MCF 10A (cell line): Measurements from ENCODE around the gene GDPGP1. TPM values are rescaled to one million over a fixed set of nuclear protein-coding genes. Genes with fewer than 3 reads are reported as not detected.

Experiments
- BruUV-seq: library from RNA; stranded (reverse); fragments of 400-500 nt; replicated peaks from 2 replicates; lab custom pipeline; 2021; lab: Mats Ljungman, UMichigan
- CTCF ChIA-PET: fragments of 300-600 bp; sonication (Branson Sonifier 250); formaldehyde crosslinking; extraction: SDS; loops from one replicate; lab custom pipeline; 2021; ENCODE audit warnings: antibody characterized with exemption, inconsistent platforms; lab: Yijun Ruan, JAX
- POLR2A ChIA-PET: fragments of 300-600, 350-650 bp; sonication (Branson Sonifier 250); formaldehyde crosslinking; extraction: SDS; loops from one replicate; lab custom pipeline; 2020; ENCODE audit warnings: antibody characterized with exemption, inconsistent platforms; lab: Yijun Ruan, JAX
- DNase-seq: peaks from one replicate; pipeline ENCODE4 v3.0.0-alpha.2; 2018; ENCODE audit not compliant: unreplicated experiment
- H3K27ac Mint-ChIP-seq: one replicate; pipeline ENCODE4 v1.8.0; 2022; ENCODE audit warnings: mild to moderate bottlenecking, low read depth, mixed read lengths; ENCODE audit not compliant: unreplicated experiment
- H3K27me3 Mint-ChIP-seq: one replicate; pipeline ENCODE4 v1.8.0; 2022; ENCODE audit warnings: mixed read lengths; ENCODE audit not compliant: insufficient read depth, unreplicated experiment
- H3K36me3 Mint-ChIP-seq: one replicate; pipeline ENCODE4 v1.8.0; 2022; ENCODE audit warnings: mild to moderate bottlenecking, moderate library complexity, mixed read lengths; ENCODE audit not compliant: insufficient read depth, unreplicated experiment
- H3K4me1 Mint-ChIP-seq: one replicate; pipeline ENCODE4 v1.8.0; 2022; ENCODE audit warnings: mixed read lengths; ENCODE audit not compliant: insufficient read depth, unreplicated experiment
- H3K4me3 Mint-ChIP-seq: one replicate; pipeline ENCODE4 v1.8.0; 2022; ENCODE audit warnings: mild to moderate bottlenecking, moderate library complexity, mixed read lengths; ENCODE audit not compliant: unreplicated experiment
- H3K9me3 Mint-ChIP-seq: one replicate; pipeline ENCODE4 v1.8.0; 2022; ENCODE audit warnings: mixed read lengths; ENCODE audit not compliant: unreplicated experiment
- intact Hi-C: fragments of 100-400 bp; cut with micrococcal nuclease; formaldehyde crosslinking; loops from 2 replicates; pipeline ENCODE4 v1.14.1; 2022
- total RNA-seq: library from RNA; stranded (reverse); gene quantifications from 2 replicates; pipeline ENCODE4 v1.2.3, GENCODE V29; 2022
- TF ChIP-seq, protein P1 (sequence below): fragments of 200-600 bp; IDR thresholded peaks from one replicate; pipeline ENCODE4 v1.8.0; 2022; ENCODE audit warnings: antibody characterized with exemption, mild to moderate bottlenecking; ENCODE audit not compliant: unreplicated experiment

Gene GDPGP1
- total RNA-seq, 1 experiment from 2014 or later = 3.4 TPM

DNA sequence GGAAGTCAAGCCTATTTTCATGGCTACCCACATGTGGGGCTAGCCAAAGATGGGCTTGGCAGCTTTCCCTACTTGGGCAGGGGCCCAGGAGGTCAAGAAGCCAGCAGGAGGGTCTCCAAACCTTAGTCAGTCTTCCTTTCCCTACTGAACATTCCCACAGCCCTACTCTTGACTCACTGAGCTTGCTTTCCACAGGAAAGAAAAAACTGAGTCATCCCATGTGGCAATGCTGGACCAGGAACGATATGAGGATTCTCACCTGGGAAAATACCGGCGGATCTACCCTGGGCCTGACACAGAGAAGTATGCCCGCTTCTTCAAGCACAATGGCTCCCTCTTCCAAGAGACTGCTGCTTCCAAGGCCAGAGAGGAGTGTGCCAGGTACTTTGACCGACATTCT is 27.8 kb downstream of the GDPGP1 start:
- H3K9me3 Mint-ChIP-seq = no peaks in the 10 kb centered on the region
- ChIA-PET POLR2A (interaction anchor here (0.6 to 3.7 kb wide), 10 partner anchors 12 to 598 kb away, joined by 3 to 33 read pairs (median 4); partner anchors contain the start of genes BLM, CIB1, GDPGP1 and TTLL13), CTCF (interaction anchor here (0.6 to 2.7 kb wide), 5 partner anchors 11 to 70 kb away, joined by 3 to 15 read pairs (median 4); partner anchors contain the start of gene TTLL13)
- H3K4me3 Mint-ChIP-seq = no peak overlapping the region
- H3K36me3 Mint-ChIP-seq = no peaks in the 10 kb centered on the region
- H3K27me3 Mint-ChIP-seq = no peaks in the 10 kb centered on the region
- TF ChIP-seq, protein P1, sequence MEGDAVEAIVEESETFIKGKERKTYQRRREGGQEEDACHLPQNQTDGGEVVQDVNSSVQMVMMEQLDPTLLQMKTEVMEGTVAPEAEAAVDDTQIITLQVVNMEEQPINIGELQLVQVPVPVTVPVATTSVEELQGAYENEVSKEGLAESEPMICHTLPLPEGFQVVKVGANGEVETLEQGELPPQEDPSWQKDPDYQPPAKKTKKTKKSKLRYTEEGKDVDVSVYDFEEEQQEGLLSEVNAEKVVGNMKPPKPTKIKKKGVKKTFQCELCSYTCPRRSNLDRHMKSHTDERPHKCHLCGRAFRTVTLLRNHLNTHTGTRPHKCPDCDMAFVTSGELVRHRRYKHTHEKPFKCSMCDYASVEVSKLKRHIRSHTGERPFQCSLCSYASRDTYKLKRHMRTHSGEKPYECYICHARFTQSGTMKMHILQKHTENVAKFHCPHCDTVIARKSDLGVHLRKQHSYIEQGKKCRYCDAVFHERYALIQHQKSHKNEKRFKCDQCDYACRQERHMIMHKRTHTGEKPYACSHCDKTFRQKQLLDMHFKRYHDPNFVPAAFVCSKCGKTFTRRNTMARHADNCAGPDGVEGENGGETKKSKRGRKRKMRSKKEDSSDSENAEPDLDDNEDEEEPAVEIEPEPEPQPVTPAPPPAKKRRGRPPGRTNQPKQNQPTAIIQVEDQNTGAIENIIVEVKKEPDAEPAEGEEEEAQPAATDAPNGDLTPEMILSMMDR = no peak
- no peak overlapping the region for H3K27ac Mint-ChIP-seq
- BruUV-seq = no TSS peak
- H3K4me1 Mint-ChIP-seq = peaks cover 15% of the 10 kb centered on the region
- peak; percentile 89 for DNase-seq
- intact Hi-C loops = no loop called here

DNA sequence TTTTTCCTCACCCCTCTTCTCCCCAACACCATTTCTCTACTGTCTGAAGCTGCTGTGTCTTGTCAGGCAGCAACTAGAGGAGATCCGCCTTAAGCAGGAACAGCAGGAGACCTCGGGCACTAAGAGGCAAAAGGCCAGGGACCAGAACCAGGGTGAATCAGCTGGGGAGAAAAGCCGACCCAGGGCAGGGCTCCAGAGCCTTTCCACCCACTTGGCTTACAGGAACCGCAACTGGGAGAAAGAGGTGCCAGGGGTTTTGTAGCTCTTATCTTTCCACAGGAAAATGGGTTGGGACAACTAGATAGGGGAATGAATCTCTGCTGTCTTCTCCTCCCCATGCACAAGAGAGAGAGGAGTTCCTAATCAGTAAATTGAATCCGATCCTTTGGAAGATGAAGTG is 28.4 kb downstream of the GDPGP1 start:
- CTCF ChIA-PET = interaction anchor here (0.6 to 2.7 kb wide), 7 partner anchors 9 to 387 kb away, joined by 3 to 15 read pairs (median 4); partner anchors contain the start of gene TTLL13
- H3K36me3 Mint-ChIP-seq = no peaks in the 10 kb centered on the region
- no peak overlapping the region for H3K4me3 Mint-ChIP-seq
- no peaks in the 10 kb centered on the region for H3K9me3 Mint-ChIP-seq
- H3K27ac Mint-ChIP-seq = no peak overlapping the region
- H3K27me3 Mint-ChIP-seq = no peaks in the 10 kb centered on the region
- TF ChIP-seq, protein P1 = no peak
- no TSS peak for BruUV-seq
- peaks cover 15% of the 10 kb centered on the region for H3K4me1 Mint-ChIP-seq
- intact Hi-C loops = no loop called here
- POLR2A ChIA-PET = interaction anchor here (0.7 to 3.7 kb wide), 7 partner anchors 11 to 417 kb away, joined by 3 to 33 read pairs (median 4); partner anchors contain the start of genes CIB1, GDPGP1 and TTLL13
- peak; percentile 32 for DNase-seq

GRCh38 chr15:90264671-90265070 is 30.7 kb downstream of the GDPGP1 start:
- CTCF ChIA-PET = interaction anchor here (0.6 kb wide), 1 partner anchor 22 kb away, joined by 5 read pairs; no protein-coding TSS in a partner anchor
- peaks cover 30% of the 10 kb centered on the region for H3K4me1 Mint-ChIP-seq
- H3K27ac Mint-ChIP-seq = peak overlapping the region; percentile 96
- no TSS peak for BruUV-seq
- peak overlapping the region; percentile 97 for H3K4me3 Mint-ChIP-seq
- peaks cover 16% of the 10 kb centered on the region for H3K36me3 Mint-ChIP-seq
- no peaks in the 10 kb centered on the region for H3K9me3 Mint-ChIP-seq
- POLR2A ChIA-PET = interaction anchor here (2.4 kb wide), 1 partner anchor 72 kb away, joined by 5 read pairs; no protein-coding TSS in a partner anchor
- peak; percentile 54 for DNase-seq
- intact Hi-C loops = loop anchor here (2.0 kb wide), 1 partner anchor 30 kb away; the partner anchor contains the start of gene GDPGP1
- TF ChIP-seq, protein P1 = no peak
- no peaks in the 10 kb centered on the region for H3K27me3 Mint-ChIP-seq

DNA sequence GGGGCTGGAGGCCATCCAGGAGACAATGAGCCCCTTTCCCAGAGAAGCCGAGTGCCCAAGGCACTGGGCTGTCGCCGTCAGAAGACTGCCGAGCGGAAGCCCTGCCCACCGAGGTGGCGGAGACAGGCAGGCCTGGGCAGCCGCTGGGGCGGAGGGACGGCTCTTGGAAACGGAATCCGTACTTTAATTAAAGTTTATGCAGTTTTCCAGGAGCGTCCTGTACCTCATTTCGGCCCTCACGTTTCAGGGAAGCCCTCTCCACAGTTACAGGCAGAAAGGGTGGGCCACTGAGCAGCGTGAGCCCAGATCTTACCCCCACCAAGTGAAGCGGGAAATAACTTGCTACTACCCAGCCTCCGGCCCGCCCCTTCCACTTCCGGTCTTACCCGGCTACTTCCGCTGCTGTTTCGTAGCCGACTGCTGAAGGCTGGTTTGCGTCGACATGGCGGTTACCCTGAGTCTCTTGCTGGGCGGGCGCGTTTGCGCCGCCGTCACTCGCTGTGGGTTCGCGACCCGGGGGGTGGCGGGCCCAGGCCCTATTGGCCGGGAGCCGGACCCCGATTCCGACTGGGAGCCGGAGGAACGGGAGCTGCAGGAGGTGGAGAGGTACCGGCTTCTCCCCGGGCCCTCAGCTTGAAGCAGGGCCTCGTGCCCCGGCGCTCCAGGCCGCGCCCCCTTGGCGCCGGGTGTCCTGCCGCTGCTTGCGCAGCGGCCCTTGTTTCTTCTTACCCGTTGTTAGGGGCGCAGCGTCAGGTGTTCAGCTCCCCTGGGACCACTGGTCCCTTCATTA is 31.5 kb downstream of the GDPGP1 start, which contains the start of gene NGRN:
NGRN (plus strand) TSS at position 402 of the 790 bp plus-strand sequence; CDS start at position 443, 41 bp downstream.
- TF ChIP-seq, protein P1 = no peak
- ChIA-PET POLR2A (interaction anchor here (0.7 to 2.4 kb wide), 14 partner anchors 16 to 416 kb away, joined by 3 to 20 read pairs (median 4); partner anchors contain the start of genes CIB1, GDPGP1 and TTLL13), CTCF (interaction anchor here (0.6 kb wide), 1 partner anchor 125 kb away, joined by 3 read pairs; no protein-coding TSS in a partner anchor)
- H3K4me3 Mint-ChIP-seq = peak within 1 kb of the TSS; percentile 97
- DNase-seq = peak; percentile 90
- H3K27me3 Mint-ChIP-seq = no peaks in the 10 kb centered on the region
- H3K4me1 Mint-ChIP-seq = peaks cover 38% of the 10 kb centered on the region
- H3K27ac Mint-ChIP-seq = peak within 1 kb of the TSS; percentile 96
- peaks cover 23% of the 10 kb centered on the region for H3K36me3 Mint-ChIP-seq
- TSS peak; percentile 48 for BruUV-seq
- intact Hi-C loops = loop anchor here (2.0 kb wide), 1 partner anchor 31 kb away; the partner anchor contains the start of gene GDPGP1
- H3K9me3 Mint-ChIP-seq = no peaks in the 10 kb centered on the region
